Kidney (tissue), 14 donors: Measurements from ENCODE around the gene CHPF2. TPM values are rescaled to one million over a fixed set of nuclear protein-coding genes. Genes with fewer than 3 reads are reported as not detected.
A peak's percentile ranks its signal among the peaks of the same experiment; 100 is the strongest.

Source experiments
- DNase-seq, 5 donors: peaks; one replicate each; pipeline ENCODE4 v3.0.0-alpha.2; 2013 to 2020
- FAIRE-seq: peaks from 2 replicates; lab custom pipeline; 2012; peaks lifted over from hg19 to GRCh38; lab: Jason Lieb, UNC
- H3K27ac ChIP-seq, 2 donors: one replicate each; pipeline ENCODE4 v1.7.0; 2013; ENCODE audit warnings: low read depth in 2 of 2, low read length in 2 of 2, inconsistent platforms in 1 of 2
- H3K27me3 ChIP-seq: one replicate; pipeline ENCODE4 v1.7.1; 2013; ENCODE audit warnings: low read length, inconsistent platforms; ENCODE audit not compliant: control insufficient read depth, insufficient read depth
- H3K36me3 ChIP-seq, 3 donors: one replicate each; pipeline versions ENCODE4 v1.7.0 to v1.7.1; 2013; ENCODE audit warnings: low read length in 3 of 3, control low read depth in 1 of 3, inconsistent platforms in 1 of 3; ENCODE audit not compliant: insufficient read depth in 3 of 3, control insufficient read depth in 2 of 3
- H3K4me1 ChIP-seq, 3 donors: one replicate each; pipeline versions ENCODE4 v1.7.0 to v1.7.1; 2013; ENCODE audit warnings: low read length in 3 of 3, inconsistent platforms in 1 of 3, low read depth in 1 of 3; ENCODE audit not compliant: control insufficient read depth in 2 of 3, insufficient read depth in 2 of 3
- H3K4me3 ChIP-seq, 3 donors: one replicate each; pipeline versions ENCODE4 v1.7.0 to v1.8.1; 2013; ENCODE audit warnings: low read length in 3 of 3, control low read depth in 1 of 3, inconsistent platforms in 1 of 3
- H3K9ac ChIP-seq, 3 donors: one replicate each; pipeline versions ENCODE4 v1.7.0 to v1.7.1; 2013; ENCODE audit warnings: low read length in 3 of 3, control low read depth in 1 of 3, inconsistent platforms in 1 of 3
- H3K9me3 ChIP-seq, 3 donors: one replicate each; pipeline versions ENCODE4 v1.7.0 to v1.7.1; 2013; ENCODE audit warnings: low read length in 3 of 3, control low read depth in 1 of 3, inconsistent platforms in 1 of 3; ENCODE audit not compliant: control insufficient read depth in 2 of 3, insufficient read depth in 1 of 3
- intact Hi-C: fragments of 100-400 bp; cut with DNase I; formaldehyde crosslinking; loops from one replicate; pipeline ENCODE4 v1.11.1; 2022
- polyA plus RNA-seq: library from polyadenylated mRNA; stranded (reverse); fragments of 350-450 nt; fragmentation: Illumina TruSeq; extraction: RNeasy Lipid Tissue Mini Kit (QIAGEN cat#74804); gene quantifications from one replicate; pipeline ENCODE4 v1.2.3, GENCODE V29; 2014; ENCODE audit warnings: low read depth, low replicate concordance; ENCODE audit not compliant: insufficient read depth
- total RNA-seq: library from RNA; stranded (reverse); fragmentation: NEBNext Ultra II Directional; extraction: Animal tissue kit (Norgen Biotek cat#: 25700); gene quantifications from one replicate; pipeline ENCODE4 v1.2.1, GENCODE V29; 2021
- TF ChIP-seq, protein P1 (sequence below): IDR thresholded peaks from 3 replicates; pipeline ENCODE4 v1.5.1; 2012; ENCODE audit warnings: mild to moderate bottlenecking, moderate library complexity, borderline replicate concordance; ENCODE audit not compliant: insufficient read depth; ENCODE audit errors: extremely low read depth
- donor health status: control.
- donor health status: control.
- donor health status: control.
- donor health status: control.
- donor health status: control.
- donor health status: DM: yes; HTN: yes; CAD: no.
- donor health status: Normal renal cell carcinoma (clear cell type).

The CHPF2 gene
- total and polyA plus RNA-seq, 2 donors from 2014 or later = 15.6 to 45.2 TPM

DNA sequence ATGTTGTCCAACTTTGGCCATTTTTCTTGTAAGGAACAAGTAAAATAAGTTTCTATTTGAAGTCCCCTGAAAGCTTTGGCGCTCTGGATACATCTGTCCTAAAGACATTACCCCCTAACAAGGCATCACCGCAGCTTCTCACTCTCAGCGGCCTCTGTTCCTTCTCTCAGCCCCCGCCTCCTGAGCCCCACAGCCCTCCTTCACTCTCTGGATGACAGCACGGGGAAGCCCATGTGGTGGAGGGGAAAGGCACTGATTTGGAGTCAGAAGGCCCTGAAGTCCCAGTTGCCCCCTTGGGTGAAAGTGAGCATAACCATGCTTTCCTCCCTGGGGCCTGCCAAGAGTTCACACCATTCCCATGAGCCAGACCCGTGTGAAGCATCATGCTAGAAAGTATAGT is 26.6 kb upstream of the CHPF2 start:
- Histone ChIP-seq H3K9ac (no peak overlapping the region), H3K4me3 (no peak overlapping the region), H3K27me3 (no peaks in the 10 kb centered on the region), H3K9me3 (no peaks in the 10 kb centered on the region), H3K36me3 (no peaks in the 10 kb centered on the region), H3K27ac (no peak overlapping the region), H3K4me1 (no peaks in the 10 kb centered on the region)
- DNase-seq (no peak), FAIRE-seq (no peak)
- intact Hi-C loops = no loop called here
- TF ChIP-seq, protein P1, sequence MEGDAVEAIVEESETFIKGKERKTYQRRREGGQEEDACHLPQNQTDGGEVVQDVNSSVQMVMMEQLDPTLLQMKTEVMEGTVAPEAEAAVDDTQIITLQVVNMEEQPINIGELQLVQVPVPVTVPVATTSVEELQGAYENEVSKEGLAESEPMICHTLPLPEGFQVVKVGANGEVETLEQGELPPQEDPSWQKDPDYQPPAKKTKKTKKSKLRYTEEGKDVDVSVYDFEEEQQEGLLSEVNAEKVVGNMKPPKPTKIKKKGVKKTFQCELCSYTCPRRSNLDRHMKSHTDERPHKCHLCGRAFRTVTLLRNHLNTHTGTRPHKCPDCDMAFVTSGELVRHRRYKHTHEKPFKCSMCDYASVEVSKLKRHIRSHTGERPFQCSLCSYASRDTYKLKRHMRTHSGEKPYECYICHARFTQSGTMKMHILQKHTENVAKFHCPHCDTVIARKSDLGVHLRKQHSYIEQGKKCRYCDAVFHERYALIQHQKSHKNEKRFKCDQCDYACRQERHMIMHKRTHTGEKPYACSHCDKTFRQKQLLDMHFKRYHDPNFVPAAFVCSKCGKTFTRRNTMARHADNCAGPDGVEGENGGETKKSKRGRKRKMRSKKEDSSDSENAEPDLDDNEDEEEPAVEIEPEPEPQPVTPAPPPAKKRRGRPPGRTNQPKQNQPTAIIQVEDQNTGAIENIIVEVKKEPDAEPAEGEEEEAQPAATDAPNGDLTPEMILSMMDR = no peak

DNA sequence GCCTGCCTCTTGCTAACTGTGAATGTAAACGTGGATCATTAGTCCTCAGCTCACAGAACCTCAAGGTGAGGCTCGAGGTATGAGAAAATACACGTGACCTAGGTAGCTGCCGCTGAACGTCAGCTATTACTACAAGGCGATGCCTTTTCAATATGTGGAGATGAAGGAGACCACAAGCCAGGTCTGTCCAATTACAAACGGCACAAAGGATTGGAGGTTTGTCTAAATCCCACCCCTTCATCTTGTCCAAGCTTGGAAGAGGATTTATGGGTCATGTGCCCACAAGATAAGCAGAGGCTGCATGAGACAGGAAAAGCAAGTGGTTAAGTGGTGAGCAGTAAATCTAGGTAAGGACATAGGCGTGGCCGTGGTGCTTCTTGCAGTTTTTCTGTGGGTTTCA is 25.4 kb upstream of the CHPF2 start:
- DNase-seq (peak in 2 of 5 donors; percentile 26 to 35), FAIRE-seq (no peak)
- TF ChIP-seq, protein P1 = no peak
- Histone ChIP-seq H3K4me1 (no peaks in the 10 kb centered on the region), H3K27ac (no peak overlapping the region), H3K9me3 (no peaks in the 10 kb centered on the region), H3K27me3 (no peaks in the 10 kb centered on the region), H3K9ac (no peak overlapping the region), H3K4me3 (no peak overlapping the region), H3K36me3 (no peaks in the 10 kb centered on the region)
- intact Hi-C loops = no loop called here

DNA sequence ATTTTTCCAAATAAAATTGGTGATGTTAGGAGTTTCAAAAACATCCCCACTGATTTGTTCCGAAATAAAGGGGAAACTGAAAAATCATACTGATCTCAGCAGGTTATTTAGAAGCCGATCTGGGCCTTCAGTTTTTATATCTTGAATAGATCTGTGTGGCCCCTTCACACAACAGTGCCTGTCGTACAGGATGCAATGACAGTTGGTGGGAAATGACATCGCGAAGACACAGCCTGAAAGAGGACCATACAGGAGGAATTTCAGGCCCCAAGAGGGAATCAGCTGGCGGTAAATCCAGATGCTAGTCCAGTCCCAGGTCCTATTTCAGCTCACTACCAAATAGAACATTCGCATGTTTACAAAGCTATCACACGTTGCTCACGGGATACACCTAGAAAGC is 25.0 kb upstream of the CHPF2 start:
- FAIRE-seq = no peak
- no peaks in the 10 kb centered on the region for H3K4me1 ChIP-seq
- no peaks in the 10 kb centered on the region for H3K27me3 ChIP-seq
- TF ChIP-seq, protein P1 = no peak
- intact Hi-C loops = no loop called here
- no peak overlapping the region for H3K4me3 ChIP-seq
- no peak overlapping the region for H3K9ac ChIP-seq
- no peaks in the 10 kb centered on the region for H3K9me3 ChIP-seq
- H3K36me3 ChIP-seq = no peaks in the 10 kb centered on the region
- no peak for DNase-seq
- no peak overlapping the region for H3K27ac ChIP-seq

DNA sequence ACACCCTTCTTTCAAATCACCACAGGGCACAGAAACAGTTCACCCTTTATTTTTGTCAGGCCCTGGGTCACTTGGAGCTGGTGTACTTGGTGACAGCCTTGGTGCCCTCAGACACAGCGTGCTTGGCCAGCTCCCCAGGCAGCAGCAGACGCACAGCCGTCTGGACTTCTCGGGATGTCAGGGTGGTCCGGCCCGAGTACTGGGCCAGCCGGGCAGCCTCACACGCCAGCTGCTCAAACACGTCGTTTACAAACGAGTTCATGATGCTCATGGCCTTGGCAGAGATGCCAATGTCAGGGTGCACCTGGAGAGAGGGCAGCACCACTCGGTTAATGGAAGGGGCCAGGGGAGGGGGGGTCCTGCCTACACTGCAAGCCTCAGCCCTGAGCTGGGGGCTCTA is 24.5 kb upstream of the CHPF2 start:
- H3K9me3 ChIP-seq = no peaks in the 10 kb centered on the region
- FAIRE-seq (no peak), DNase-seq (no peak)
- TF ChIP-seq, protein P1 = no peak
- no peak overlapping the region for H3K4me3 ChIP-seq
- intact Hi-C loops = no loop called here
- H3K27me3 ChIP-seq = no peaks in the 10 kb centered on the region
- peaks cover 0 to 2% (median 0%) of the 10 kb centered on the region in 3 donors for H3K36me3 ChIP-seq
- no peaks in the 10 kb centered on the region for H3K4me1 ChIP-seq
- H3K9ac ChIP-seq = no peak overlapping the region
- H3K27ac ChIP-seq = no peak overlapping the region
